ENCODE results near the gene GDPD5. TPM values are rescaled to one million over a fixed set of nuclear protein-coding genes. Genes with fewer than 3 reads are reported as not detected.

Gene GDPD5
- total RNA-seq, 3 donors from 2014 or later (not counting 1 experiment from before 2014, with no cell fraction given): 49.7 to 95.2 (median 60.2) TPM

GRCh38 chr11:75463106-75463774 is 62.5 kb downstream of the GDPD5 start:
- Histone ChIP-seq H3K4me3 (ENCODE audit: low read length) (no peak overlapping the region), H3K4me1 (ENCODE audit: control insufficient read depth, insufficient read depth, low read length) (no peaks in the 10 kb centered on the region), H3K9me3 (ENCODE audit: control insufficient read depth, insufficient read depth, low read length) (no peaks in the 10 kb centered on the region), H3K36me3 (ENCODE audit: control insufficient read depth, insufficient read depth, low read length) (no peaks in the 10 kb centered on the region), H3K27ac (ENCODE audit: low read length) (no peak overlapping the region), H3K27me3 (ENCODE audit: control insufficient read depth, insufficient read depth, low read length) (no peaks in the 10 kb centered on the region)
- no peak overlapping the region for H3K27ac Mint-ChIP-seq
- intact Hi-C loops (cut with micrococcal nuclease): no loop called here
- ATAC-seq: no peak
- no peaks in the 10 kb centered on the region for H3K9me3 Mint-ChIP-seq
- no peak for TF ChIP-seq CTCF (IDR thresholded peaks at IDR 0.05)
- peaks cover 0 to 5% of the 10 kb centered on the region in 2 donors for H3K4me1 Mint-ChIP-seq
- no peak overlapping the region for H3K4me3 Mint-ChIP-seq
- DNase-seq: no peak
- H3K27me3 Mint-ChIP-seq (ENCODE audit: low read depth in 2 of 2): no peaks in the 10 kb centered on the region
- 78% methylated on average over 11 of the region's 11 CpGs for WGBS (ENCODE audit: insufficient coverage)
- H3K36me3 Mint-ChIP-seq: no peaks in the 10 kb centered on the region

GRCh38 chr11:75462117-75462653 is 63.6 kb downstream of the GDPD5 start:
- 94% methylated on average over 5 of the region's 5 CpGs for WGBS (ENCODE audit: insufficient coverage)
- DNase-seq (no peak), ATAC-seq (no peak)
- Mint-ChIP-seq H3K9me3 (no peaks in the 10 kb centered on the region), H3K36me3 (no peaks in the 10 kb centered on the region), H3K4me3 (no peak overlapping the region), H3K27ac (no peak overlapping the region), H3K27me3 (ENCODE audit: low read depth in 2 of 2) (no peaks in the 10 kb centered on the region), H3K4me1 (peaks cover 0 to 5% of the 10 kb centered on the region in 2 donors)
- Histone ChIP-seq H3K9me3 (ENCODE audit: control insufficient read depth, insufficient read depth, low read length) (no peaks in the 10 kb centered on the region), H3K4me3 (ENCODE audit: low read length) (no peak overlapping the region), H3K27me3 (ENCODE audit: control insufficient read depth, insufficient read depth, low read length) (no peaks in the 10 kb centered on the region), H3K4me1 (ENCODE audit: control insufficient read depth, insufficient read depth, low read length) (no peaks in the 10 kb centered on the region), H3K27ac (ENCODE audit: low read length) (no peak overlapping the region), H3K36me3 (ENCODE audit: control insufficient read depth, insufficient read depth, low read length) (no peaks in the 10 kb centered on the region)
- TF ChIP-seq CTCF (IDR thresholded peaks at IDR 0.05): no peak
- intact Hi-C loops (cut with micrococcal nuclease): no loop called here

- intact Hi-C loops (cut with micrococcal nuclease): no loop called here
- Mint-ChIP-seq H3K9me3 (no peaks in the 10 kb centered on the region), H3K4me1 (peaks cover 0 to 5% of the 10 kb centered on the region in 2 donors), H3K36me3 (no peaks in the 10 kb centered on the region), H3K4me3 (no peak overlapping the region), H3K27ac (no peak overlapping the region), H3K27me3 (ENCODE audit: low read depth in 2 of 2) (no peaks in the 10 kb centered on the region)
- 96% methylated on average over 6 of the region's 6 CpGs for WGBS (ENCODE audit: insufficient coverage)
- no peak for ATAC-seq
- no peak overlapping the region for H3K4me3 ChIP-seq (ENCODE audit: low read length)
- H3K27me3 ChIP-seq (ENCODE audit: control insufficient read depth, insufficient read depth, low read length): no peaks in the 10 kb centered on the region
- DNase-seq: no peak
- no peak for TF ChIP-seq CTCF (IDR thresholded peaks at IDR 0.05)
- no peaks in the 10 kb centered on the region for H3K36me3 ChIP-seq (ENCODE audit: control insufficient read depth, insufficient read depth, low read length)
- H3K9me3 ChIP-seq (ENCODE audit: control insufficient read depth, insufficient read depth, low read length): no peaks in the 10 kb centered on the region
- H3K4me1 ChIP-seq (ENCODE audit: control insufficient read depth, insufficient read depth, low read length): no peaks in the 10 kb centered on the region
- H3K27ac ChIP-seq (ENCODE audit: low read length): no peak overlapping the region
These were observed 64.6 kb downstream of the GDPD5 start for GRCh38 chr11:75461151-75461550.

All from natural killer cell (primary cell).